GM10266 (cell line): Measurements from ENCODE around the gene ARHGEF2.

Experiments
- DNase-seq: peaks from one replicate; pipeline ENCODE4 v3.0.0; 2012; ENCODE audit errors: extremely low spot score
- TF ChIP-seq, protein P1 (sequence below): IDR thresholded peaks from 2 replicates; pipeline ENCODE4 v1.5.1; 2012; ENCODE audit warnings: mild to moderate bottlenecking, low read depth; ENCODE audit not compliant: control insufficient read depth, insufficient read depth; ENCODE audit errors: missing control alignments

The ARHGEF2 gene

DNA sequence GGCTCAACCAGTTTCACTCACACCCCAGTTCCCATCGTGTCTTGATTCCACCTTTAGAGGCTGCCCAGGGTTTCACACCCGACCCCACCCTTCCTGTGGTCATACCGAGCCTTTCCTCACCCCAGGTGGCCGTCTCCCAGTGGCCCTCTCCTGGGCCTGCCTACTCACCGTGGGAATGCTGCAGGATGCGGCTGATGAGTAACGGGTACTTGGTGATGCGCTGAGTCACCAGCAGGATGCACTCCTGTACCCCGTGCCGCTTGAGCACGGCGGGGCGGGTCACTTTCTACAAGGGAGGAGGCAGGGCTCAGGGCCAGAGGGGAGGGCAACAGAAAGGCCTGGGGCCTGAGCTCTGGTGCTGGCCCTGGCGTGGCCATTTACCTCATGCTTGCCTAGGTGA is 16.4 kb downstream of the ARHGEF2 start:
- DNase-seq = no peak
- TF ChIP-seq, protein P1, sequence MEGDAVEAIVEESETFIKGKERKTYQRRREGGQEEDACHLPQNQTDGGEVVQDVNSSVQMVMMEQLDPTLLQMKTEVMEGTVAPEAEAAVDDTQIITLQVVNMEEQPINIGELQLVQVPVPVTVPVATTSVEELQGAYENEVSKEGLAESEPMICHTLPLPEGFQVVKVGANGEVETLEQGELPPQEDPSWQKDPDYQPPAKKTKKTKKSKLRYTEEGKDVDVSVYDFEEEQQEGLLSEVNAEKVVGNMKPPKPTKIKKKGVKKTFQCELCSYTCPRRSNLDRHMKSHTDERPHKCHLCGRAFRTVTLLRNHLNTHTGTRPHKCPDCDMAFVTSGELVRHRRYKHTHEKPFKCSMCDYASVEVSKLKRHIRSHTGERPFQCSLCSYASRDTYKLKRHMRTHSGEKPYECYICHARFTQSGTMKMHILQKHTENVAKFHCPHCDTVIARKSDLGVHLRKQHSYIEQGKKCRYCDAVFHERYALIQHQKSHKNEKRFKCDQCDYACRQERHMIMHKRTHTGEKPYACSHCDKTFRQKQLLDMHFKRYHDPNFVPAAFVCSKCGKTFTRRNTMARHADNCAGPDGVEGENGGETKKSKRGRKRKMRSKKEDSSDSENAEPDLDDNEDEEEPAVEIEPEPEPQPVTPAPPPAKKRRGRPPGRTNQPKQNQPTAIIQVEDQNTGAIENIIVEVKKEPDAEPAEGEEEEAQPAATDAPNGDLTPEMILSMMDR = peak; percentile 15

DNA sequence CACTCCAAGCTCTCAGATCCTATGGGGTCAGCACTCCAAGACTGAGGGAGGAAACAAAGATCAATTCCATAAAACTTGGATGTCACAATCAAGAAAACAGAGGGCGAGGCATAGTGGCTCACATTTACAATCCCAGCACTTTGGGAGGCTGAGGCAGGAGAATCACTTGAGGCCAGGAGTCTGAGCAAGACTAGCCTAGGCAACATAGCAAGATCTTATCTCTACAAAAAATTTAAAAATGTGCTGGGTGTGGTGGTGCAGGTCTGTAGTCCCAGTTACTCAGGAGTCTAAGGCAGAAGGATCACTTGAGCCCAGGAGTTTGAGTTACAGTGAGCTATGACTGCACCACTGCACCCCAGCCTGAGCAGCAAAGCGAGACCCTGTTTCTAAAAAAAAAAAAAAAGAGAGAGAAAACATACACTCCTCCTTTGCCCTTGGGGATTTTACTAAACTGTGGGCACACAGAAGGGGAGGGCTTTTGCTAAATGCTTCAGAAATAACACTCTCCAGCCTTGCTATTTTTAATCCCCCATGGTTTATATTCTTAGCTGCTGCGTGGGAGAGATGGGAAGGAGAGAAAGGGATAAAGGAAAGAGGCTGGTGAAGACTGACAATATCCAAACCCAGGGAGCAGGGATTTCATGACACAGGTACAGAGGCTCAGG is 18.1 kb downstream of the ARHGEF2 start:
- no peak for DNase-seq

DNA sequence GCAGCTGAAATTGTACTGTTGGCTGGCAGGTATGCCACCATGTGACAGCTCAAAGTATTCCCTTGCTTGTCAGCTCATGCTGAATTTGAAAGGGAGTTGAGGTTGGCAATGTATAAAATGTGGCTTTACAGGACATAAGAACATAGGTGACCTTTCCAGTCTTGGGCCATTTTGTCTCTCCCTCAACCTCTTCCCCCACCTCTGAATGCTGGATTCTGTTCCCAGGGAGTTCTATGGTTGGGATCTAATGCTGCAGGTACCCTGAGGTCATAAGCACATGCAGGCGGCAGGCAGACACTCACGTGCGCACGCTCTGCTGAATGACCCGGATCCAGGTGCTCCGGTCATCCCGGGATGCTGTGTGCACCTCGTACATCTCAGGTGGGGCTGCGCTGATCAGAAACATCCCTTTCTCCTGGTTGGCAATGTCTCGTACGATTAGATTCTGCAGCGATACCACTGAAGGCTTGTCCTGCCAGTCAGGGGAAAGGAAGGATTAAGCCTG is 20.9 kb downstream of the ARHGEF2 start:
- TF ChIP-seq, protein P1 = no peak
- no peak for DNase-seq

More for the DNA sequence above, 18.1 kb downstream of the ARHGEF2 start:
- TF ChIP-seq, protein P1 = no peak

DNA sequence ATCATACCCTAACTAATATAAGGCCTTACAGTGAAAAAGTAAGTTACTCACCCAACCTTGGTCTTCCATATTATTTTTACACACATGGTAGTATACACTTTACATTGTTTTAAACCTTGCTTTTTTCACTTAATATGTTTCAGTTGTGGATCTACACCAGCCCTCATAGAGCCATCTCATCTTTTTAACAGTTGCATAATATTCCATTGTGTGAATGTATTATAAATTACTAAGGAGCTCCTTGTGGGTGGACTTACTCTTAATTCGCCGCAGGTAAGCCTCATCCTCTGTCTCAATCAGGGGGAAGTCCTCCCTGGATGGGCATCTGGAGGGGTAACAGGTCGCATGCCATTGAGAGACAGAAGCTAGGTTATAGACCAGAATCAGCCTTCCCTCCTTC is 23.7 kb downstream of the ARHGEF2 start:
- no peak for DNase-seq
- TF ChIP-seq, protein P1 = no peak

DNA sequence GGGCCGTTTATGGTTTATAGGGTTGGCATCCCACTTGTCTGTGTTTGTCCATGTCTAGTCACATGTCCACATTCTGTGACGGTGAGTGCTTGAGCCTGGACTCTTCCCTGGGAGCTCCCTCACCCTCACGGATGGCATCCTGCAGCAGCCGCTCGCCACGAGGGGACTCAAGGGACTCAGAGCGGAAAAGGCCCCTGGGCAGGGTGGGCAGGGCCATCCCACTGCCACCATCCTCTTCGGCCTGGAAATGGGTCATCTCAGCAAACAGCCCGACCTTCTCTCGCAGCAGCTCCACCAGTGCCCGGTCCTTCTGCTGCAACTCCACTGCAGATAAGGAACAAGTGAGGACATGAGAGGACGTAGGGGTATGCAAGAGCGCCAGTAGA is 25.8 kb downstream of the ARHGEF2 start:
- TF ChIP-seq, protein P1 = no peak
- DNase-seq = no peak

DNA sequence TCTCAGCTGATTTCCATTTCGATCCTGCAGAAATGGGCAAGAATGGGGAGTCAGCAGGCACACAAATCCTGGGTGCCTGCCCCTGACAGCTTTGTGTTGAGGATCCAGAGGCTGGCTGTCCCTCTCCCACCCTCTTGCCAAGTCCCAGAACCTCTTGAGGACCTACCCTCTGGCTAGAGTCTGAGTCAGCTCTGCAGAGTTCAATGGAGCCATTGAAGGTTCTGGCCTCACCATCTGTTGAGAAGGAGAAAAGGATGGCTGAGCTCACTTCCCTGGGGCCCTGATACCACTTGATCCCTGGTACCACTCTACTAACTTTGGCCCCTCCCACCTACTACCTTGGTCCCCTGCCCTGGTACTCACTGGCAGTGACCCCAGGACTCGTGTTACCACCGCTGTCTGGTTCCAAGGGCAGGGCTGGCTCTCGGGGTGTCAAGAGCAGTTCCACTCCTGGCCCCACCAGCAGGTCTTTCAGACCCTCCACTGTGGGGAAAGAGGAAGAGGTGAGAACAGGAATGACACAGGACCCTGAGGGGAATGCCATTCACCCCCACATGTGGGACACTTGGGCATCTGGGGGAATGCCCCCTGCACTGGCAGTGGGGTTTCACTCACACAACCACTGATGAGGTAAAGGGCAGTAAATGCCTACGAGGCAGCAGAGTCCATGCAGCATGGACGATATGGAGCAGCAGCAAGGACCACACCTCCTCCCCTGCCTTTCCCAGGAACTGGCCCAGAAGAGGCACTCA is 26.4 kb downstream of the ARHGEF2 start:
- TF ChIP-seq, protein P1 = no peak
- no peak for DNase-seq

DNA sequence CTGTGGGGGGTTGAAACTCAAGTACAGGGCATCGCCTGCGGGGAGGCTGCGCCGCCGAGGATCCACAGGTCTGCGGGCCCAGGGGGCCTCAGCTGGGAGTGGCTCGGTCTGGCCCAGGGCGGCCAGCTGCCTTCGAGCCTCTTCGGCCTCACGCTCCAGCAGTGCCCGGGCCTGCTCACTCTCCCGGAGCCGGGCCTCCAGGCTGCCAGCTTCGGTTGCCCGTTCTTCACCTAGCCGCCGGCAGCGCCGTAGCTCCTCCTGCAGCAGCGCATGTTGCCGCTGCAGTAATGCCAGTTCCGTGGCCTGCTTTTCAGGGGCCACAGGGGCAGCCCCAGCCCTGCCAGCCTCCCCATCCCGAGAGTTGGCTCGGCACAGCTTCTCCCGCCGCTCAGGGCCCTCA is 27.5 kb downstream of the ARHGEF2 start:
- TF ChIP-seq, protein P1 = no peak

More for the DNA sequence above, 27.5 kb downstream of the ARHGEF2 start:
- DNase-seq = no peak
